Endothelial cell of umbilical vein (primary cell): Measurements from ENCODE around the gene GDPGP1.

Experiments
- CTCF ChIP-seq, 2 donors: IDR thresholded peaks; 1 replicate in 1 of 2; 2 replicates in 1 of 2; pipeline ENCODE4 v1.5.1; 2011; ENCODE audit warnings: low read length in 2 of 2, mild to moderate bottlenecking in 2 of 2, moderate library complexity in 2 of 2, control low read depth in 1 of 2, inconsistent platforms in 1 of 2, low read depth in 1 of 2; ENCODE audit not compliant: insufficient read depth in 1 of 2; ENCODE audit errors: extremely low read depth in 1 of 2
- EZH2 ChIP-seq: IDR thresholded peaks from 2 replicates; pipeline ENCODE4 v1.6.1; 2012; ENCODE audit warnings: borderline replicate concordance, low read depth, mild to moderate bottlenecking, moderate library complexity, low read length, inconsistent platforms; ENCODE audit not compliant: severe bottlenecking
- FOS ChIP-seq: IDR thresholded peaks from 2 replicates; pipeline ENCODE4 v1.6.1; 2011; ENCODE audit warnings: mild to moderate bottlenecking, low read length, moderate library complexity, borderline replicate concordance; ENCODE audit not compliant: insufficient read depth
- GATA2 ChIP-seq: IDR thresholded peaks from 2 replicates; pipeline ENCODE4 v1.7.0; 2011; ENCODE audit warnings: low read depth, mild to moderate bottlenecking, moderate library complexity, mixed read lengths, low read length; ENCODE audit not compliant: insufficient read length, insufficient read depth
- JUN ChIP-seq: IDR thresholded peaks from 2 replicates; pipeline ENCODE4 v1.6.1; 2011; ENCODE audit warnings: borderline replicate concordance, low read depth; ENCODE audit not compliant: insufficient read length, insufficient read depth
- MAX ChIP-seq: IDR thresholded peaks from 2 replicates; pipeline ENCODE4 v1.6.1; 2011; ENCODE audit not compliant: insufficient read depth, insufficient read length
- MYC ChIP-seq: IDR thresholded peaks from one replicate; pipeline ENCODE4 v1.6.1; 2011; ENCODE audit warnings: mild to moderate bottlenecking, low read depth, low read length
- POLR2A ChIP-seq: IDR thresholded peaks from 2 replicates; pipeline ENCODE4 v1.6.1; 2012; ENCODE audit warnings: low read depth, mild to moderate bottlenecking, control low read depth, low read length
- POLR2AphosphoS5 ChIP-seq: IDR thresholded peaks from 2 replicates; pipeline ENCODE4 v1.6.1; 2012; ENCODE audit warnings: low read depth, mild to moderate bottlenecking, control low read depth, low read length, moderate library complexity; ENCODE audit not compliant: insufficient read depth

- TF ChIP-seq MYC, result no peak
- TF ChIP-seq CTCF (IDR thresholded peaks at IDR 0.05; ENCODE audit: extremely low read depth in 1 of 2, insufficient read depth in 1 of 2, low read depth in 1 of 2, low read length in 2 of 2), result peak; percentile 64 to 84
- TF ChIP-seq POLR2A, result no peak
- no peak for TF ChIP-seq POLR2AphosphoS5
- no peak for TF ChIP-seq EZH2
- TF ChIP-seq MAX, result no peak
- no peak for TF ChIP-seq JUN
- TF ChIP-seq FOS, result no peak
- TF ChIP-seq GATA2, result no peak
These were observed 12.6 kb upstream of the GDPGP1 start for GRCh38 chr15:90221246-90221900.
